RWPE1 (cell line): ENCODE measurements around the gene VWDE.

Source experiments
- CTCF ChIA-PET: fragments of 350-600 bp; sonication (Branson Sonifier 250); formaldehyde crosslinking; extraction: SDS; loops from one replicate; lab custom pipeline; 2021; lab: Yijun Ruan, JAX
- POLR2A ChIA-PET: fragments of 400-600 bp; formaldehyde crosslinking; extraction: SDS; loops from one replicate; lab custom pipeline; 2020; ENCODE audit warnings: antibody characterized with exemption; ENCODE audit not compliant: low non-redundant PET; lab: Yijun Ruan, JAX
- DNase-seq: peaks from one replicate; pipeline ENCODE4 v3.0.0; 2012; ENCODE audit warnings: low spot score
- H3K27ac ChIP-seq: fragments of 450-650 bp; 2 replicates; pipeline ENCODE4 v1.5.1; 2017
- TF ChIP-seq, protein P1 (sequence below): fragments of 450-650 bp; conservative IDR thresholded peaks from 2 replicates; pipeline ENCODE4 v1.5.1; 2017; ENCODE audit warnings: low read depth, mild to moderate bottlenecking

Gene VWDE

DNA sequence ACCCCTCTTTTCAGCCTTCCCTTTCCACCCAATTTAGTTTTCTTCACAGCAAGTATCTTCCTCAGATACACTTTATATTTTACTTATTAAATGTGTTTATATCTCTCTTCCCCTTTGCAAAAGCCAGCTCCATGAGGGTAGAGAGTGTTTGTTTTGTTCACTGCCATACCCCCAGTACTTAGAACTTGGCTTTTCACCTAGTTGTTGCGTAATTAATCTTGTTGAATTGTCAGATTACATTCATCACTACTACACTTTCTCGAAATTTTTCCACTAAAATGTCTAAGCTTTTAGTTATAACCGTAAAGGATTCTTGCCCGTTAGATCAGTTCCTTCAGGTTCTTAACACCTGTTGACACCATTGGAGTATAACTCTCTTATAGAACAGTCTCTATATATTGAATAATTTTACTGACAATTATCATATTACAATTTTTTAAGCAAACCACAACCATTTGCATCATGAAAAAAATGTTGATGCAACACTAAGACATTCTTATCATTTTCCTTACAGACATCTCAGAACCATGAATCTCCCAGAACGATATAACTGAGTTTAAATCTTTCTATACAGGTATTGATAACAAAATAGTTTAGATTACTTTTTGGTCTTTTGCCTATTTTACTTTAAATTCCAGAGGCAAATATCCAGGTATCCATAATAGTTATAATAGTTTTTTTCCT is 29.9 kb downstream of the VWDE start:
- CTCF ChIA-PET = no interaction called here
- no peak overlapping the region for H3K27ac ChIP-seq
- POLR2A ChIA-PET = no interaction called here
- TF ChIP-seq, protein P1, sequence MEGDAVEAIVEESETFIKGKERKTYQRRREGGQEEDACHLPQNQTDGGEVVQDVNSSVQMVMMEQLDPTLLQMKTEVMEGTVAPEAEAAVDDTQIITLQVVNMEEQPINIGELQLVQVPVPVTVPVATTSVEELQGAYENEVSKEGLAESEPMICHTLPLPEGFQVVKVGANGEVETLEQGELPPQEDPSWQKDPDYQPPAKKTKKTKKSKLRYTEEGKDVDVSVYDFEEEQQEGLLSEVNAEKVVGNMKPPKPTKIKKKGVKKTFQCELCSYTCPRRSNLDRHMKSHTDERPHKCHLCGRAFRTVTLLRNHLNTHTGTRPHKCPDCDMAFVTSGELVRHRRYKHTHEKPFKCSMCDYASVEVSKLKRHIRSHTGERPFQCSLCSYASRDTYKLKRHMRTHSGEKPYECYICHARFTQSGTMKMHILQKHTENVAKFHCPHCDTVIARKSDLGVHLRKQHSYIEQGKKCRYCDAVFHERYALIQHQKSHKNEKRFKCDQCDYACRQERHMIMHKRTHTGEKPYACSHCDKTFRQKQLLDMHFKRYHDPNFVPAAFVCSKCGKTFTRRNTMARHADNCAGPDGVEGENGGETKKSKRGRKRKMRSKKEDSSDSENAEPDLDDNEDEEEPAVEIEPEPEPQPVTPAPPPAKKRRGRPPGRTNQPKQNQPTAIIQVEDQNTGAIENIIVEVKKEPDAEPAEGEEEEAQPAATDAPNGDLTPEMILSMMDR = no peak
- DNase-seq = no peak

DNA sequence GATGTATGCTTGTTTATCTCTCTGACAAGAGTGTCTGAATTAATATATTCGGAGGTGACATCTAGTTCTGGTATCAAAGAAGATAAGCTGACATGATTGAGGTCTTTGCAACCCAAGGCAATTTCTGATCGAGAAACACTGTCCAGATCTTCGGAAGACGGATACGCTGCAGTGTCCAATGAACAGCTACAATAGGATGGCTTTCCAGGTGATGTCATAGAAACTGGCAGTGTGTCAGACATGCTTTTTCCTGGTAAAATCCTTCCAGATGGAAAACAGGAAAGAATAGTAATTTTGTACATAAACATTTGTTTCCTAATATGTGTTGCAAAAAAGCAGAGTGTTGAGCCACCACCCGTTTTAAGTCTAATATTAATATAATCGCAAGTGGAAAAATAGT is 33.4 kb downstream of the VWDE start:
- POLR2A ChIA-PET = no interaction called here
- CTCF ChIA-PET = no interaction called here
- DNase-seq = no peak
- no peak overlapping the region for H3K27ac ChIP-seq
- TF ChIP-seq, protein P1 = no peak

DNA sequence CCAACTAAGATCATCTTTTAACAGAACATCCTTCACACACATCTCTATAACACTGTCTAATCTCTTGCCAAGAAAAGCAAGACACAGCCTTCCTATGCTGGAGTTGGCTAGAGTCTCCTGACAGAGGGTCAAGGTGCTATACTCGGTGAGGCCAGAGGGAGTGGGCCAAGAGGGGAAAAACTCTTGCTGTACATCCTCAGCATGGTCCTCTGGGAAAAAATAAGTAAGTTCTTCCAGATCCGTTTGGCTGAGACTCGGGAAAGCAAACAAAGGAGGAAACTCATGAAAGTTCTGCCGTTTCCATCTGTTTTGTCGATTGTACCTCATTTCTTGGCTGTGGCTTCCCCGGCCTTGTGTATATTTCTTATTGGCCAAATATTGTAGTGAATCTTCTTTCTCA is 33.9 kb downstream of the VWDE start:
- no peak for DNase-seq
- TF ChIP-seq, protein P1 = no peak
- H3K27ac ChIP-seq = no peak overlapping the region
- POLR2A ChIA-PET = no interaction called here
- CTCF ChIA-PET = no interaction called here

DNA sequence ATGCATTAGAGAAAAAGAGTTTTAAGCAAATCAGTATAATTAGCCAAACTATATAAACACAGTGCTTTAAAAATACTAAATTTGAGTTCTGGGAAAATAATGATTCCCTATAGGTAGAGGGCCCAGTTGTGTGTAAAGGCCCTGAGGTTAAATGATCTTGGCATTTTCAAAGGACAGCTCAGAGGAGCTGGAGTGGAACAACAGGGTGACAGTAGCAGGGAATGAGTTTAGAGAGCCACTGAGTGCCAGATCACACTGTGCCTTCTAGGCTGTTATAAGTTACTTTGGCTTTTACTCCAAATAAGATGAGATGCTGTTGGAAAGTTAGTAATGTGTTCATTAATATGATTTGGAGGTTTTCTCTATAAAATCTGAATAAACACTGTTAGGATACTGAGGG is 34.6 kb downstream of the VWDE start:
- no peak overlapping the region for H3K27ac ChIP-seq
- TF ChIP-seq, protein P1 = no peak
- POLR2A ChIA-PET = no interaction called here
- CTCF ChIA-PET = no interaction called here
- DNase-seq = no peak

DNA sequence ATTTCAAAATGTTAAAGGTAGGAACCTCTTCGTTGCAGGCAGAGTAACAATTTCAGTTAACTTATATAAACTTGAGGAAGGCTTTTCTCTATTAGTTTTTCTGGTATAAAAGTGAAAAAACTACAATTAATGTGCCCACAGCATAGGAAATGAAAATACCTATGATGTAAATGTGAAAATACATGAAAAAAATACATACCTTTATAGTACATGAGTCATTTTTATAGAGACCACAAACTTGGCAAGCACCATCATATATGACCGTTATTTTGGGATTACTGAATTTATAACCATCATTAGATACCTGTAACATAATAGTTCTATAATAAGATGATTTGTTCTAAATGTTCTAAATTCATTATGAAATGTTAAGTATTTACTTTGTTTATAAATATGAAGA is 42.7 kb downstream of the VWDE start:
- ChIA-PET POLR2A (no interaction called here), CTCF (no interaction called here)
- no peak for DNase-seq
- H3K27ac ChIP-seq = no peak overlapping the region
- TF ChIP-seq, protein P1 = no peak

DNA sequence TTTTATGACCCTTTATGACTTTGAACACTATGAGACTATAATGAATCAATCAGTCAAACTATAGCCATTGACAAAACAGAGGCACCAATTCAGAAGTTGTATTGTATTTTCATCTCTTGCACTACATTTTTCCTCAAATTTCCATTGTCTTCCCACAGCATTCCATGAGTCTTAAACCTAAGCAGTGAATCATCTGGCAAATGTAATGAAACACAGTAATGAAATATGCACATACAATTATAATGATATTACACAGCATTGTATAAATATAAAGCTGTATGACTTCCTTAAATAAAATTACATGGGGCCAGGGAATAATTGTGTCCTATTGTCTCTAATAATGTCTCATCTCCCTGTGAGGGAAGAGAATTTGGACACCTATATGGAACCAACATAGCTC is 45.0 kb downstream of the VWDE start:
- ChIA-PET POLR2A (interaction anchor here (0.5 kb wide), 1 partner anchor 21 kb away, joined by 3 read pairs; no protein-coding TSS in a partner anchor), CTCF (no interaction called here)

More for the DNA sequence above, 45.0 kb downstream of the VWDE start:
- TF ChIP-seq, protein P1 = no peak
- H3K27ac ChIP-seq = no peak overlapping the region
- no peak for DNase-seq
